Suprapubic skin (tissue), 3 donors: ENCODE data around the gene HADHB.

Experiments
- POLR2A ChIP-seq, 2 donors: fragments of 450-650 bp; IDR thresholded peaks; one replicate each; pipeline ENCODE4 v1.6.1; 2017; ENCODE audit warnings: antibody characterized with exemption in 2 of 2, mild to moderate bottlenecking in 2 of 2, moderate library complexity in 2 of 2
- TF ChIP-seq, protein P1 (sequence below), 2 donors: fragments of 200-600 bp in 1 of 2; fragments of 450-650 bp in 1 of 2; sonication (generic) in 1 of 2; IDR thresholded peaks; one replicate each; pipeline ENCODE4 v1.5.1; 2016 to 2019; ENCODE audit warnings: antibody characterized with exemption in 2 of 2, mild to moderate bottlenecking in 1 of 2, moderate library complexity in 1 of 2

DNA sequence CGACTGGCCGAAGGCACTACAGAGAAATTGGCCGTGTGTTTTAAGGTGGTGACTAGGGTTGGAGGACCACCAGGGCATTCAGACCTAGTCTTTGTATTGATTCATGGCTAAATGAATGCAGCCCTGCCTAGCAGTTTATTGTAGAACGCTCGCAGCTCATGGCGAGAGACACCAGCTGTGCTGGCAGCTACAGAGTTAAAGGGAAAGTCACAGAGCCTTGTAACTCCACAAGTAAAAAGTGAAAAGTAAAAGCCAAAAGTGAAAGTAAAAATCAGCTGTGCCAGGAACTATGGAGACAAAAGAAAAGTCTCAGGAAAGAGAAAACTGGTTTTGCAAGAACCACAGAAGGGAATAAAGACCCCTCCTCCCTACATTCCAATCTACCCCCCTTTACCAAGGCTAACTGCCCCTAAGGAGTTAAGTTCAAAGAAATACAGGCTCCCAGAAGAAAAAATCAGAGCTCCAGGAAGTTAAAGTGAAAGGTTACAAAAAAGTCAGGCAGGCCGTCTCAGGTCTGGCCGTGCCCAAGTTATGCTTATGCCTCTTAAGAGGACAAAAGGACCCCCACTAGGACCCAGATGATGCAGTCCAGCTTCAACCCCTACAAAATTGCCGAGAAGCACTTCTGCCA is 54.8 kb downstream of the HADHB start:
- TF ChIP-seq, protein P1, sequence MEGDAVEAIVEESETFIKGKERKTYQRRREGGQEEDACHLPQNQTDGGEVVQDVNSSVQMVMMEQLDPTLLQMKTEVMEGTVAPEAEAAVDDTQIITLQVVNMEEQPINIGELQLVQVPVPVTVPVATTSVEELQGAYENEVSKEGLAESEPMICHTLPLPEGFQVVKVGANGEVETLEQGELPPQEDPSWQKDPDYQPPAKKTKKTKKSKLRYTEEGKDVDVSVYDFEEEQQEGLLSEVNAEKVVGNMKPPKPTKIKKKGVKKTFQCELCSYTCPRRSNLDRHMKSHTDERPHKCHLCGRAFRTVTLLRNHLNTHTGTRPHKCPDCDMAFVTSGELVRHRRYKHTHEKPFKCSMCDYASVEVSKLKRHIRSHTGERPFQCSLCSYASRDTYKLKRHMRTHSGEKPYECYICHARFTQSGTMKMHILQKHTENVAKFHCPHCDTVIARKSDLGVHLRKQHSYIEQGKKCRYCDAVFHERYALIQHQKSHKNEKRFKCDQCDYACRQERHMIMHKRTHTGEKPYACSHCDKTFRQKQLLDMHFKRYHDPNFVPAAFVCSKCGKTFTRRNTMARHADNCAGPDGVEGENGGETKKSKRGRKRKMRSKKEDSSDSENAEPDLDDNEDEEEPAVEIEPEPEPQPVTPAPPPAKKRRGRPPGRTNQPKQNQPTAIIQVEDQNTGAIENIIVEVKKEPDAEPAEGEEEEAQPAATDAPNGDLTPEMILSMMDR (IDR thresholded peaks at IDR 0.05), result no peak
- no peak for TF ChIP-seq POLR2A (IDR thresholded peaks at IDR 0.05)
